GM21825 (cell line): ENCODE results near the gene CLASP1.
"Not testable (repeated sequence)": the region's sequence is repeated elsewhere in the genome, so short reads cannot be mapped to it uniquely, and the experiment has no call there.

Experiments
- ATAC-seq: cut with Tn5 transposase; IDR thresholded peaks from one replicate; pipeline ENCODE4 v1.9.1; 2021; ENCODE audit warnings: mild to moderate bottlenecking, moderate library complexity; ENCODE audit not compliant: unreplicated experiment

Gene CLASP1

GRCh38 chr2:121358291-121358690, 291.0 kb downstream of the CLASP1 start:
- no peak for ATAC-seq

GRCh38 chr2:121356058-121356640, 293.1 kb downstream of the CLASP1 start:
- ATAC-seq = no peak

GRCh38 chr2:121355488-121355887, 293.8 kb downstream of the CLASP1 start:
- no peak for ATAC-seq

- no peak for ATAC-seq
Measured at GRCh38 chr2:121351521-121352318, 297.5 kb downstream of the CLASP1 start.

GRCh38 chr2:121350890-121351289, 298.4 kb downstream of the CLASP1 start:
- no peak for ATAC-seq

- ATAC-seq = no peak
Measured at GRCh38 chr2:121350402-121350775, 298.9 kb downstream of the CLASP1 start.

GRCh38 chr2:121349721-121350401, 299.4 kb downstream of the CLASP1 start:
- ATAC-seq = no peak

- ATAC-seq = no peak
Measured at GRCh38 chr2:121348128-121348740, 301.0 kb downstream of the CLASP1 start.

- ATAC-seq = no peak
Measured at GRCh38 chr2:121346859-121347258, 302.4 kb downstream of the CLASP1 start.

GRCh38 chr2:121346407-121346806, 302.9 kb downstream of the CLASP1 start:
- ATAC-seq = no peak

GRCh38 chr2:121345887-121346286, 303.4 kb downstream of the CLASP1 start:
- no peak for ATAC-seq

- ATAC-seq = no peak
Measured at GRCh38 chr2:121345101-121345500, 304.2 kb downstream of the CLASP1 start.

GRCh38 chr2:121343828-121344399, 305.3 kb downstream of the CLASP1 start:
- ATAC-seq = not testable (repeated sequence)

- no peak for ATAC-seq
Measured at GRCh38 chr2:121343191-121343590, 306.1 kb downstream of the CLASP1 start.

- ATAC-seq = no peak
Measured at GRCh38 chr2:121342751-121343150, 306.5 kb downstream of the CLASP1 start.

- ATAC-seq = no peak
Measured at GRCh38 chr2:121340926-121341325, 308.3 kb downstream of the CLASP1 start.

- no peak for ATAC-seq
Measured at GRCh38 chr2:121338281-121338680, 311.0 kb downstream of the CLASP1 start.

GRCh38 chr2:121336528-121337294, 312.6 kb downstream of the CLASP1 start:
- no peak for ATAC-seq

- ATAC-seq = no peak
Measured at GRCh38 chr2:121335294-121336290, 313.7 kb downstream of the CLASP1 start.
